Fibroblast of mammary gland (primary cell): Measurements from ENCODE around the gene APC2.

Experiments
- DNase-seq: peaks from one replicate; pipeline ENCODE4 v3.0.0-alpha.2; 2010; ENCODE audit warnings: low read depth
- H3K4me3 ChIP-seq: 2 replicates; pipeline ENCODE4 v1.5.1; 2011; ENCODE audit warnings: low read depth, mild to moderate bottlenecking, low read length, moderate library complexity; ENCODE audit not compliant: control insufficient read depth
- TF ChIP-seq, protein P1 (sequence below): conservative IDR thresholded peaks from 2 replicates; pipeline ENCODE4 v1.5.1; 2011; ENCODE audit warnings: low read depth, low read length, inconsistent platforms; ENCODE audit not compliant: control insufficient read depth, insufficient read depth

Gene APC2

DNA sequence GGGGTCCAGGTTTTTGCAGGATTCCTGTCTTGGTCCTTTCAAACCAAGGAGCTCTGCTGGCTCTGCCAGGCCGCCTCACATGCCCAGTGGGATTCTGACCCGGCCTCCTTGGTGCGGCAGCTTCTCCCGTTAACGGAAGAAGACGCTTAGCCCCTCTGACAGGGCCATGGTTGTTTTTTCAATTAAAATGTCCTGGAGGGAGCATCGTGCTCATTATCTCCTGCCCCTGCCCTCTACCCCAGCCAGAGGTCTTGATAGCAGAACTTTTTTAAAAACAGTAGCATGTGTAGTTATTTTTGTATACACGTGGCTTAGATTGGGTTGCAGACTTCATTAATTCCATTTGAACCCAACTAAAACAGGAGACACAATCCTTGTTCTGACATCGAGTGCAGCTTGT is 23.2 kb upstream of the APC2 start:
- no peak for DNase-seq
- TF ChIP-seq, protein P1, sequence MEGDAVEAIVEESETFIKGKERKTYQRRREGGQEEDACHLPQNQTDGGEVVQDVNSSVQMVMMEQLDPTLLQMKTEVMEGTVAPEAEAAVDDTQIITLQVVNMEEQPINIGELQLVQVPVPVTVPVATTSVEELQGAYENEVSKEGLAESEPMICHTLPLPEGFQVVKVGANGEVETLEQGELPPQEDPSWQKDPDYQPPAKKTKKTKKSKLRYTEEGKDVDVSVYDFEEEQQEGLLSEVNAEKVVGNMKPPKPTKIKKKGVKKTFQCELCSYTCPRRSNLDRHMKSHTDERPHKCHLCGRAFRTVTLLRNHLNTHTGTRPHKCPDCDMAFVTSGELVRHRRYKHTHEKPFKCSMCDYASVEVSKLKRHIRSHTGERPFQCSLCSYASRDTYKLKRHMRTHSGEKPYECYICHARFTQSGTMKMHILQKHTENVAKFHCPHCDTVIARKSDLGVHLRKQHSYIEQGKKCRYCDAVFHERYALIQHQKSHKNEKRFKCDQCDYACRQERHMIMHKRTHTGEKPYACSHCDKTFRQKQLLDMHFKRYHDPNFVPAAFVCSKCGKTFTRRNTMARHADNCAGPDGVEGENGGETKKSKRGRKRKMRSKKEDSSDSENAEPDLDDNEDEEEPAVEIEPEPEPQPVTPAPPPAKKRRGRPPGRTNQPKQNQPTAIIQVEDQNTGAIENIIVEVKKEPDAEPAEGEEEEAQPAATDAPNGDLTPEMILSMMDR: no peak
- no peak overlapping the region for H3K4me3 ChIP-seq

GRCh38 chr19:1427221-1427920 is 22.6 kb upstream of the APC2 start:
- DNase-seq: no peak
- no peak overlapping the region for H3K4me3 ChIP-seq
- TF ChIP-seq, protein P1: no peak

GRCh38 chr19:1428738-1429391 is 21.1 kb upstream of the APC2 start:
- H3K4me3 ChIP-seq: no peak overlapping the region
- TF ChIP-seq, protein P1: no peak
- DNase-seq: no peak

- TF ChIP-seq, protein P1: no peak
- no peak for DNase-seq
Observed at GRCh38 chr19:1429750-1430149, 20.2 kb upstream of the APC2 start.

DNA sequence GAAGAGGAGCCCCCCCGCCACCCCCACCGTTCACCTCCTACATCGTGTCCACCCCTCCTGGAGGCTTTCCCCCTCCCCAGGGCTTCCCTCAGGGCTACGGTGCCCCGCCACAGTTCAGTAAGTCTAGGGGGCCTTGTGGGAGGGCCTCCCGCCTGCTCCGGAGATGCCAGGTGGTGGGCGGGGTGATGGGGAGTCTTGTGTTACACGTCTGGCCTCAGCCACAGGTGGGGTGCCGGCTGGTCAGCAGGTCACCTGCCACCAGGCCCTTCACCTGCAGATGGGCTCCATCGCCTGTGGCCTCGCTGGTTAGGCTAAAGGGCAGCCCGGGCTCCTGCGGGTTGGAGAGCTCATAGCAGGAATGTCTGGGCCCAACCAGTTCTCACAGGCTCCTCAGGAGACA is 19.7 kb upstream of the APC2 start:
- no peak for DNase-seq

More at GRCh38 chr19:1429750-1430149, 20.2 kb upstream of the APC2 start:
- H3K4me3 ChIP-seq: no peak overlapping the region

GRCh38 chr19:1431759-1432506 is 18.0 kb upstream of the APC2 start:
- no peak for DNase-seq
- TF ChIP-seq, protein P1: no peak

More for the DNA sequence above, 19.7 kb upstream of the APC2 start:
- H3K4me3 ChIP-seq: no peak overlapping the region
- TF ChIP-seq, protein P1: no peak

More at GRCh38 chr19:1431759-1432506, 18.0 kb upstream of the APC2 start:
- no peak overlapping the region for H3K4me3 ChIP-seq
